ENCODE results near the gene ADAD2.
"Not testable (repeated sequence)": the region's sequence is repeated elsewhere in the genome, so short reads cannot be mapped to it uniquely, and the experiment has no call there.

The ADAD2 gene

GRCh38 chr16:84195201-84196093 is 4.5 kb downstream of the ADAD2 start:
- no peak for DNase-seq (ENCODE audit: low read depth in 2 of 3, low spot score in 1 of 3)

GRCh38 chr16:84196101-84196500 is 5.1 kb downstream of the ADAD2 start:
- no peak for DNase-seq (ENCODE audit: low read depth in 2 of 3, low spot score in 1 of 3)

GRCh38 chr16:84196727-84197394 is 5.9 kb downstream of the ADAD2 start:
- DNase-seq (ENCODE audit: low read depth in 2 of 3, low spot score in 1 of 3), result no peak

GRCh38 chr16:84197466-84198128 is 6.6 kb downstream of the ADAD2 start:
- DNase-seq (ENCODE audit: low read depth in 2 of 3, low spot score in 1 of 3), result no peak

GRCh38 chr16:84198401-84198800 is 7.4 kb downstream of the ADAD2 start:
- DNase-seq (ENCODE audit: low read depth in 2 of 3, low spot score in 1 of 3), result no peak

- no peak for DNase-seq (ENCODE audit: low read depth in 2 of 3, low spot score in 1 of 3)
Observed at GRCh38 chr16:84199097-84199496, 8.1 kb downstream of the ADAD2 start.

- no peak for DNase-seq (ENCODE audit: low read depth in 2 of 3, low spot score in 1 of 3)
Observed at GRCh38 chr16:84199861-84200260, 8.9 kb downstream of the ADAD2 start.

- not testable (repeated sequence) for DNase-seq (ENCODE audit: low read depth in 2 of 3, low spot score in 1 of 3)
Observed at GRCh38 chr16:84204551-84204950, 13.6 kb downstream of the ADAD2 start.

- not testable (repeated sequence) for DNase-seq (ENCODE audit: low read depth in 2 of 3, low spot score in 1 of 3)
Observed at GRCh38 chr16:84205123-84205522, 14.2 kb downstream of the ADAD2 start.

GRCh38 chr16:84205976-84206691 is 15.2 kb downstream of the ADAD2 start:
- no peak for DNase-seq (ENCODE audit: low read depth in 2 of 3, low spot score in 1 of 3)

- DNase-seq (ENCODE audit: low read depth in 2 of 3, low spot score in 1 of 3), result no peak
Observed at GRCh38 chr16:84207251-84207650, 16.3 kb downstream of the ADAD2 start.

GRCh38 chr16:84207879-84208278 is 16.9 kb downstream of the ADAD2 start:
- DNase-seq (ENCODE audit: low read depth in 2 of 3, low spot score in 1 of 3), result no peak

GRCh38 chr16:84209989-84210388 is 19.0 kb downstream of the ADAD2 start:
- no peak for DNase-seq (ENCODE audit: low read depth in 2 of 3, low spot score in 1 of 3)

GRCh38 chr16:84212154-84212553 is 21.2 kb downstream of the ADAD2 start:
- DNase-seq (ENCODE audit: low read depth in 2 of 3, low spot score in 1 of 3), result no peak

- DNase-seq (ENCODE audit: low read depth in 2 of 3, low spot score in 1 of 3), result no peak
Observed at GRCh38 chr16:84212631-84213030, 21.7 kb downstream of the ADAD2 start.

- DNase-seq (ENCODE audit: low read depth in 2 of 3, low spot score in 1 of 3), result no peak
Observed at GRCh38 chr16:84214451-84215066, 23.6 kb downstream of the ADAD2 start.

- DNase-seq (ENCODE audit: low read depth in 2 of 3, low spot score in 1 of 3), result no peak
Observed at GRCh38 chr16:84215531-84215930, 24.6 kb downstream of the ADAD2 start.

- DNase-seq (ENCODE audit: low read depth in 2 of 3, low spot score in 1 of 3), result not testable (repeated sequence)
Observed at GRCh38 chr16:84216144-84216543, 25.2 kb downstream of the ADAD2 start.

- DNase-seq (ENCODE audit: low read depth in 2 of 3, low spot score in 1 of 3), result no peak
Observed at GRCh38 chr16:84218176-84218823, 27.3 kb downstream of the ADAD2 start.

GRCh38 chr16:84218956-84219355 is 28.0 kb downstream of the ADAD2 start:
- no peak for DNase-seq (ENCODE audit: low read depth in 2 of 3, low spot score in 1 of 3)

Data from stimulated activated CD4-positive, alpha-beta T cell treated with anti-CD3 and anti-CD28 coated beads, Interleukin-12 subunit alpha, Interleukin-12 subunit beta, amount 100 ng/mL, for 48 hours (primary cell).